AG08395 (cell line): Measurements from ENCODE around the gene OR13J1.
"Not testable (repeated sequence)": the region's sequence is repeated elsewhere in the genome, so short reads cannot be mapped to it uniquely, and the experiment has no call there.

Experiments
- DNase-seq: peaks from one replicate; pipeline ENCODE4 v3.0.0; 2012; ENCODE audit warnings: mixed read lengths, low spot score

OR13J1 gene

DNA sequence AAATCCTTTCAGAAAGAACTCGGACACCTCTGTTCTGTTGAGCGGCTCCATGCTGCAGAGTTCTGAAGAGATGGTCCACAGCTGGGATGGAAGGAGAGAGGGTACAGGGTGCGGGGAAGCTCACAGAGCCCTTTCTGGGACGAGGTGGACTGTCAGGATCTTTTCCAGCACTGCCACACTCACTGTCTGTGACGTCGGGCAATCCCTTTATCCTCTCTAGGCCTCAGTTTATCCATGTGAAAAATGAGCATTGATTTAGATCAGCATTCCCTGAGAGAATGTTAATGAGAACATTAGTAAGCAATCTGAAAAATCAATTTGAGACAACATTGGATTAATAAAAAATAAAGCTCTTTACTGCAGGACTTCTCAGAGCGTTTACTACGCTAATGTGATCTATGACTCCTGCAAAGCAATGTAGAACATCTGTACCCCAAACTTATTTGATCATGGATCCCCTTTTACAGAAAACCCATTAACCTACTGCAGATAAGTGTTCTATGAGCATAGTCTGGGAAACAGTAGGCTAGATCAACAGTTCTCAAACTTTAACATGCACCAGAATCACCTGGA, at the start of gene OR13J1:
Gene OR13J1, minus strand, starts transcription at position 51 of the 573 bp plus-strand sequence. Its CDS starts 0 bp downstream, at position 51.
- no peak for DNase-seq

- DNase-seq: no peak
Observed at GRCh38 chr9:35919212-35920008, 49.2 kb upstream of the OR13J1 start.

GRCh38 chr9:35918780-35919179, 48.6 kb upstream of the OR13J1 start:
- no peak for DNase-seq

DNA sequence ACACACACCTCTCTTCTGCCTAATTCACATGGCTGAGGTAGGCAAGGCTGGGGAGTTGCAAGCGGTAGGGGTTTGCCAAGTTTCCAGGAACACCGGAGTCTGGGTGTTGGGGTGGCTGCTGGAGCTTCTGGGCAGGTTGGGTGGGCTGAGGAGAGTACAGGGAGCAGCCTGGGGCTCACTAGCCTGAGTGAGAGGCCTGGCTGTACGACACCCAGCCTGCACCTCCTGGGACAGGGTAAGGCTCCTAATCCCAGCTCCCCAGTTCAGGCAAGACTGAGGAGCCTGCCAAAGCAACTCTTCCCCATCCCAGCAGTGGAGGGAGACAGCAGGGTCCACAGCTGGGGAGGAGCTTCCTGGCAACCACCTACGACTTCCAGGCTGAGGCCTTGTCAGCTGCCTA, 47.1 kb upstream of the OR13J1 start:
- no peak for DNase-seq

DNA sequence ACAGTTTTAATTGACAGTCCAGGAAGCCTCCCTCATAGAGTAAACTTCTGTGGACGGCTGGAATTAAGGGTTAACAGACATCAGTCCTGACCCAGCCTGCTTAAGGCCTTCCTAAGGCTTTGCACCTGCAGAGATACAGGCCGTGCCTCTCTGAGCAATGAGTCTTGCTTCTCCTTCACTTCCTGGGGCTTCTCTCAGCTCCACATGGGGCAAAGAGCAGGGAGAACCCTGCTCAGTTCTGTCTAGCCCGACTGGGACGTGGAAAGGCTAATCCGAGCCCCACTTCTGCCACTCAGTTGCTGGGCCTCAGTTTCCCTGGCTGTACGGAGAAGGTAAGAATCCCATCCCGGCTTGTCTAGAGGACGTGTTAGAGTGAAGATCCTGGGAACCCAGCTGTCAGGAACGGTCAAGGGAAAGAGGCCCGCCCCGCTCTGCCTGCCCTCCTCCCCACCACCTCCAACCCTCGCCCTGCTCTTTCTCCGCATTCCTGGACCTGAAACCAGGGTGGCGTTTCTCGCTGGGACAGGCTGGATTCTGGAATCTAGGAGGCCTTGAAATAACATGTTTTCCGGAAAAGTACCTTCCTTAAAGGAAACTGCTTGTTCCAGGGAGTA, 45.6 kb upstream of the OR13J1 start:
- no peak for DNase-seq

GRCh38 chr9:35914301-35914807, 44.2 kb upstream of the OR13J1 start:
- DNase-seq: peak; percentile 52

- DNase-seq: not testable (repeated sequence)
Observed at GRCh38 chr9:35913429-35913828, 43.2 kb upstream of the OR13J1 start.

DNA sequence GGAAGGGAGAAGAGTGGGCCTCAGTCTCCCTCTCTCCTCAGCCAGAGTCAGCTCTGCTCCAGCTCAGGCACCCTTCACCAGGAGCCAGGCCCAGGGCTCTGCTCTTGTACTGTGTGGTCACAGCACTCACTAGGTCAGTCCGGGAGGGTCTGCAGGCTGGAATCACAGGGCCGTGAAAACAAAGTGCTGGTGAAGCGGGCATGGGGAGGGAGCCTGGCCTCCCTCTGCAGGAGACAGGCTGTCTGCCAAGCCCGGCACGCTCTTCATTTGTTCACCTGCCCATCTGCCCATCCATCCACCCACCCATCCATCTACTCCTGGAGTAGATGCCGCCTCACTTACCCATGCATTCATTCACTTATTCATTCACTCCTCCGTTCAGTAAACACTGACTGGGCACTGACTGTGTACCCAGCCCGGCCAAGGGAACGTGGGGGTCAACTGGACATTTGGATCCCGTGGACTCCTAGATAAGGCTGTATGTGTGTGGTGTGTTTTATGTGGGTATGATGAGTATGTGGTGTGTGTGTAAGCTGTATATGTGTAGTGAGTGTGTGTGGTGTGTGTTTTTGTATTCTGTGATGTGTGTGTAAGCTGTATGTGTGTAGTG, 42.7 kb upstream of the OR13J1 start:
- no peak for DNase-seq

GRCh38 chr9:35911690-35912089, 41.5 kb upstream of the OR13J1 start:
- DNase-seq: no peak

- peak; percentile 44 for DNase-seq
Observed at GRCh38 chr9:35910613-35911359, 40.6 kb upstream of the OR13J1 start.

- no peak for DNase-seq
Observed at GRCh38 chr9:35909687-35910612, 39.7 kb upstream of the OR13J1 start.

DNA sequence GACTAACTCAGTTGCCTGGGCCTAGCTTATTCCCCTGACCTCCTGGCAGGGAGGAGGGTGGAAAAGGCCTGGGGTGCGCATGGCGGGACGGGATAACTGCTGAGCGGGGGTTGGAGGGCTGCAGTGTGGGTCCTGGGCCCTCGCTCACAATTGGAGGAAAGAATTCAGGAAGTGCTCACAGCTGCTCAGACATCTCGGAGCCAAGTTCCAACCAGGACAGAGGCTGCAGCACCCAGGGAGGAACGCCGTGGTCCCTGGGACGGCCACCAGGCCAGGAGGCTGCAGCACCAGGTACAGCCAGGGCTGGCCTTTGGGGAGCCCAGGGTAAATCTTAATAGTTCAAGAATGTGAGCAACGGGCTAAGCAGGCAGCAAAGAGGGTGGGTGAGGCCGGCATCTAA, 39.1 kb upstream of the OR13J1 start, which contains the start of gene SPAAR:
Gene SPAAR, plus strand, starts transcription at position 217 of the 400 bp plus-strand sequence. CDS start 974 bp downstream, outside the sequence.
- no peak for DNase-seq

GRCh38 chr9:35908504-35909125, 38.4 kb upstream of the OR13J1 start:
- DNase-seq: peak; percentile 27

DNA sequence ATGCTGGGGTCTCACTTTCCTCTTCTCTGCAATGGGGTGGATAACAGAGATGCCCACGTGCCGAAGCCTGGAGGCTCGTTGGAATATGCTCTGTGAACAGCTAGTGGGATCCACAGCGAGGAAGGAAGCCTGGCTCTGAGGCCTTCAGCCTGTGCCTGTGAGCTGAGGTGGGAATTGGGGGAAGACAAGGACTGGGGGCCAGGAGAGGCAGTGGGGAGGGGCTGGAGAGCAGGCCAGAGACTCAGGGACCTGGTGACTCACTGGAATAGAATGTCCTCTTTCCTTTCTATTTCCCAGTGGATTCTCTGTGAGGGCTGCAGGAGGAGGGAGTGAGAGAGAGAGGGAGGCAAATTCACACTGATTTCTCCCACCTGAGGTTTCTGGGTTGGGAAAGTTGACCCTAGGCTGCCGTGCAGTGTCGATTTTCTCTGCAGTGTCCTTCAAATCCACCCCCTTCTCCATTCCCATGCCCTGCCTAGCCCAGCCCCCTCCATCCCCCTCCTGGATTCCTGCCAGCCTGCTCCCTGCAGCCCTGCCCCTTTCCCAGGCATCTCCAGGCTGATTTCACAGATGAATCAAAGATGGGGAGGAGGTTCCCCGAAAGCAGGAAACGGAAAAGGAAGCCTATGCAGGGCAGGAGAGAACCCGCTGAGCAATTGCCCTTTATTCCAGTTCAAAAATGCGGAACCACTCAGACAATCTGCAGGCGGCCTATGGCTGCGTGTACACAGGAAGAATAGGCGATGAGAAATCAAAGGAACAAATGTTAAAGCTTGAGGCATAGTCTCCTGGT, 37.7 kb upstream of the OR13J1 start:
- DNase-seq: peak; percentile 84

DNA sequence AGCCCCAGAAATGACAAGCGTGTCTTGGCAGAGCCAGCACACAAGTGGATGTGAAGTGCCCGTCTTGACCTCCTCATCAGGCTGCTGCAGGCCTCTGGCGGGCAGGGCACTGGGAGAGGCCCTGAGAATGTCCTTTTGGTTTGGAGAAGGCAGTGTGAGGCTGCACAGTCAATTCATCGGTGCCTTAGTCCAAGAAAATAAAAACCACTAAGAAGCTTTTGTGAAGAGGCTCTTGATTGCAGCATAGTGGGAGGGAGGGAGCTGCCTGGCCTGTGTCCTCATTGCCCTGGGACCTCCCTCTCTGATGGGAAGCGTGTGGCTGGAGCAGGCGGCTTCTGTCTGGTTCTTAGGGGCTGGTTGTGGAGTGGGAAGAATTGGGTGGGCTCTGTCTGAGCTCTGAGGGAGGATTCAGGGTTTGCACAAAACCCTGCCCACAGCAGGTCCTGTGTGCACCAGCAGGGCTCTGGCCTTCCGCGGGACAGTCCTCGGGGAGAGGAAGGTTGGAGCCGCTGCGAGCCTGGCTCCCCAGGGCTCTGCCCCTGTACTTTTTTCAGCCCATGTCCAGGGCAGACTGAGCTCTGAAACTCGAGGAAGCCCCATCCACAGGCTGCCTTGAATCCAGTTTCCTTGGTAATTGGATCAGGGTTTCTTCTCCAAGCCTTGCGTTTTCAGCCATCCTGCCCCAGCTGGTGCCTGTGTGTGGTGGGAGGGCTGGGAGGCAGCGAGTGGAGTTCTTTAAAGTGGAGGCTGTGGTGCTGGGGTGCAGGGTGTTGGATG, 36.9 kb upstream of the OR13J1 start:
- peak; percentile 79 for DNase-seq

GRCh38 chr9:35905912-35906679, 35.9 kb upstream of the OR13J1 start, which contains the start of gene HRCT1:
HRCT1 (plus strand) TSS chr9:35906202; CDS start chr9:35906288, 86 bp downstream.
- peak; percentile 87 for DNase-seq

DNA sequence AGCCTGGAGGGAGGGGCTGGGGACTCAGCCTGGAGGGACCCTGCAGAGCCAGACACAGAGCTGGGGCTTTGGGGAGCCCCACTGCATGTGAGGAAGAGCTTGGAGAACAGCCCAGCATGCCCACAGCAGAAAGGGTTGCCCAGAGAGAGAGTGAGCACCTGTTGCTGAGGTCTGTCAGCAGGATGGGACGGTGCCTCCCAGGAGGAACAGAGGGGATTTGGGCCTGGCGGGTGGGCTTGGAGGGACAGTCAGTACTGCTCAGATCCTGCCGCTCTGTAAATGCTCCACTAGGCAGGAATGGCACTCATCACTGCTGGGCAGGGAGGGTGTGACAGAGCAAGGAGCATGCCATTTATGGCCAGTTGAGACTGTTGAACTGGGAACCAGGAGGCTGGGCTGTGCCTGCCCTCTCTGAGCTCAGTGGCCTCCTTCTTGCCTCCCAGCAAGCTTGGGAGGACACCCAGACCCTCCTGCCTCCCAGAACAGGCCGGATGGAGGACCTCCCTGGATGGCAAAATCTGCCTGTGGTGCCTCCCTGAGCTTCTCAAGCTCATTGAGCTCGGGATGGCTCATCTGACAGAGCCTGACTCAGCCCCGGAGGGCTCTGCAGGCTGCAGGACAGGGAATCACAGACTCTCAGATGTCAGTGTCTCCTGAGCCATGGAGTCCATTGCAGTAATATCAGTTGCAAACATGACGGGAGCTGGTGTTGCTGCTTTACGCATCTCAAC, 35.0 kb upstream of the OR13J1 start:
- DNase-seq: peak; percentile 59
